Left colon (tissue), 2 donors: ENCODE measurements around the gene TARDBP. TPM values are rescaled to one million over a fixed set of nuclear protein-coding genes. Genes with fewer than 3 reads are reported as not detected.

Experiments
- ATAC-seq: fragments of 200-7000 bp; cut with Tn5 transposase; one replicate; pipeline ENCODE4 v1.9.1; 2020; ENCODE audit warnings: mild to moderate bottlenecking, moderate library complexity
- DNase-seq, 2 donors: peaks; one replicate each; pipeline ENCODE4 v3.0.0-alpha.2; 2020
- intact Hi-C, 2 donors: fragments of 100-400 bp; cut with DNase I in 1 of 2; cut with micrococcal nuclease in 1 of 2; formaldehyde crosslinking; loops; one replicate each; pipeline versions ENCODE4 v1.11.2 to v1.14.0; 2022; cut with DNase I, micrococcal nuclease
- long read RNA-seq: library from polyadenylated mRNA; unstranded; transcript quantifications from one replicate; pipeline ENCODE4 v2.0.0, GENCODE V29; 2021
- total RNA-seq, 2 donors: library from RNA; stranded (reverse); fragmentation: NEBNext Ultra II Directional; extraction: Animal tissue kit (Norgen Biotek cat#: 25700); gene quantifications; one replicate each; pipeline ENCODE4 v1.2.1, GENCODE V29; 2021
- donor health status: DM: no; HTN: no; CAD: no.
- donor health status: DM: yes; HTN: yes; CAD: no.

The TARDBP gene
- 100 to 1,000 TPM; 112 to 121 TPM for total RNA-seq
- long read RNA-seq, full-length matches to known transcripts: 62 of 72 reads
- long read RNA-seq, partial matches to known transcripts: 4 of 72 reads
- long read RNA-seq, other reads (novel, unspliced or antisense): 6 of 72 reads

DNA sequence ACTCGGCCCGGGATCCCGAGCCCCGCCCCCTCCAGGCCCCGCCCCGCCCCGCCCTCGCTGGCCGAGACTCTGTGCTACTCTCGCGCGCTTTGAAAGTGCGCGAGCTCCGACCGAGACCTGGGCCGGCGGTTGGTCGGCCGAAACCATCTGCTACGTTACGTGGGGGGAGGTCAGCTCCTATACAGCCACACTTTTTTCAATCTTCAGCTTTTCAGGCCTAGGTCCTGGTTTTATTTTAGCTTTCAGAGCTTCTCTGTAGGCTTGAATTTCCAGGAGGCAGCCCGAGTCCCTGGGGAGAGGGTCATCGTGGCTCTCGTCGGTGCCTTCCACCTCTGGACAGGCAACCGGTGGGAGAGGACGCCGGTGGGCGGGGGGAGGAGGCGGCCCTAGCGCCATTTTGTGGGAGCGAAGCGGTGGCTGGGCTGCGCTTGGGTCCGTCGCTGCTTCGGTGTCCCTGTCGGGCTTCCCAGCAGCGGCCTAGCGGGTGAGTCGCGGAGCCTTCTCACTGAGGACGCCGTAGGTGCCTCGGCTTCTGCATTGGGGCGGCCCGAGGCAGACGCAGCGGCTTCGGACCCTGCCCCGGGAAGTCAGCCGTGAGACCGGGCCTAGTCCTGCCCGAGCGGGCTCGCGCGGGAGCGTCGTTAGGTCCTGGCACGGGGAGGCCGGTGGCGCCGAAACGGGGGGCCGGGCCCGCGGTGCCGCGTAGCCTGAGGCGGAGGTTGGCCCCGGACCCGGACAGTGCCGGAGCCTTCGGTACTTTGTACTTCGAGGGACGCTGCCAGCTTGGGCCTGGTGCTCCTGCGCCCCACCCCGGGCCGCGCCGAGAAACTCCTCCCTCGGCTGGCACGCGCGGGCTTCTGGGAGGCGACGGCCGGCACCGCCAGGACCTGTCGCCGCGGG, at the start of gene TARDBP:
Gene TARDBP, plus strand, starts transcription at position 395 of the 900 bp plus-strand sequence. CDS start 1,074 bp downstream, outside the sequence.
- DNase-seq: peak; percentile 87 to 93
- intact Hi-C loops: no loop called here
- ATAC-seq: peak; percentile 82

DNA sequence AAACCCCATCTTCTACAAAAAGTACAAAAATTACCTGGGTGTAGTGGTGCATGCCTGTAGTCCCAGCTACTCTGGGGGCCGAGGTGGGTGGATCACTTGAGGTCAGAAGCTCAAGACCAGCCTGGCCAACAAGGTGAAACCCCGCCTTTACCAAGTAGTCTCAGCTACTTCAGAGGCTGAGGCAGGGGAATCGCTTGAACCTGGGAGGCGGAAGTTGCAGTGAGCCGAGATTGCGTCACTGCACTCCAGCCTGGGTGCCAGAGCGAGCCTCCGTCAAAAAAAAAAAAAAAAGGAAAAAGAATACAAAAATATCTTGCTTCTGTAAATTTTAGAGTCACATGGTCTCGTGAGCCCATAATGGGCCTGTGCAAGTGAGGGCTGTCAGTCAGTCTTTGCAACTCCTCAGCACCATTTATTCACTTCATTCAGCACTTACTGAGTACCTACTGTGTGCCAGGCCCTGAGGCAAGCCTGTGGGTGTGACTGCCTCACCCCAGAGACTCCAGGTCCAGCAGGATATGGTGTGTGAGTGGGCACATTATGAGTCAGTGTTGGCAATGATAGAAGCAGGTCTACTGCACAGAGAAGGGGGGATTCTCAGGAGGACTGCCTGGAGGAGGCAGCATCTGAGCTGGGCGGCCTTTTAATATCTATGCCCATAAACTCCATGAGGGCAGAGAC, 46.8 kb upstream of the TARDBP start:
- no peak for DNase-seq
- intact Hi-C loops: no loop called here
- peak; percentile 20 for ATAC-seq

DNA sequence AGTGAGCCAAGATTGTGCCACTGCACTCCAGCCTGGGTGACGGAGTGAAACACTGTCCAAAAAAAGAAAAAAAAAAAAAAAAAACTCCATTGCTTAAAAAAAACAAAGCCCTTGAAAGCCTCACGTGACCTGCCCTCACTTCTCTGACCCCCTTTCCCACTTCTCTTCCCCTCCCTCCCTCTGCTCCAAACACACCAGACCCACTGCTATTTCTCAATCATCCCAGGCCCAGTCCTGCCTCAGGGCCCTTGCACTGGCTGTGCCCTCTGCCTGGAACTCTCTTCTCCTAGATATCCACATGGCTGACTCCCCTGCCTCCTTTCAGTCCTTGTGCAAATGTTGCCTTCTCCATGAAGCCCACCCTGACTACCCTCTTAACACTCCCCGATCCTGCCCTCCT, 45.4 kb upstream of the TARDBP start:
- no peak for DNase-seq
- no peak for ATAC-seq
- intact Hi-C loops: no loop called here

DNA sequence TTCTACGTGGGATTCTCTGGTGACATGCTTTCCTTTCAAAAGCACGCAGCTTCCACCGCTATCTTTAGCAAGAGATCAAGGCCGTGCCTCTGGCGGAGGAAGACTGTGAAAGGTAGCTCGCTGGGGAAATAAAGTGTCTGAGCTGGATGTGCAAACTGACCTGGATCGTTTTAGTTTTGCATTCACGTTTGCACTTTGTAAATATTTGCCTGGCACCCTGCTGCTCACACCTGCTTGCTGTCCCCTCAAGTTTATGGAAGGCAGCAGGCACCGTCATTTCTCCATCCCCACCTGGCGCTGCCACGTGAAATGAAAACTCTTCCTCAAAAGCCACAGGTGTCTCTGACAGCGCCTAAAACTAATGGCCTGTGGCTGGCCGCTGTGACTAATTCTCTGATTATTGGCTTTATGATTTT, 44.0 kb upstream of the TARDBP start:
- DNase-seq: peak; percentile 49 to 54

DNA sequence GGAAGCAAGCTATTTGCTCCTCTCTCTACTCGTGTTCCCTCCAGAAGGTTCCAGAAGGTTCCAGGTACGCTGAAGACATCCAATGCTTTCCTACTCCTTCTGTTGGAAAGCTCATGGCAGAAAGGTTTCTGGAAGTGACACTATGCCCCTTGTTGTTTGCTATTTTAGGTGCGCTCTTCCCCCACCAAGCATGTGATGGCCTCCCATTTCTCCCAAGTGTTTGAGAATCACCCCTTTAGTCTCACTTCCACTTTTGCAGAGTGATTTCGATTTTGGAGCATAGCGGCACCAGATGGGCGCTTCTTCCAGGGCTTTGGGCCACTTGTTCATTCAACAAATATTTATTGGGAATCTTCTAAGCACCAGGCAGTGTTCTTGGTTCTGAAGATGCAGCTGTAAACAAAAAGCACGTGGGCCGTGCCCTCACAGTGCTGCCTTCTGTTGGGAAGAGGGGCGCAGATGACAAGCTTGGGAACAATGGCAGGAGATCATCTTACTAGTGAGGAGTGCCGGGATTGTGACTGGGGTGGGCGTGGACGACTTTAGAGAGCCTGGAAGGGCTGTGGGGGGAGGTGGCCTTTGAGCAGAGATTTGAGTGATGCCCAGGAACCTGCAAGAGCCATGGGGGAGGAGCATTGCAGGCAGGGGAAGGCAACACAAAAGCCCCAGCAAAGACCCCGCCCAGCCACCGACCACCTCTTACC, 43.0 kb upstream of the TARDBP start:
- intact Hi-C loops: no loop called here
- DNase-seq (no peak), ATAC-seq (no peak)

More for the DNA sequence above, 44.0 kb upstream of the TARDBP start:
- peak; percentile 69 for ATAC-seq
- intact Hi-C loops: no loop called here

DNA sequence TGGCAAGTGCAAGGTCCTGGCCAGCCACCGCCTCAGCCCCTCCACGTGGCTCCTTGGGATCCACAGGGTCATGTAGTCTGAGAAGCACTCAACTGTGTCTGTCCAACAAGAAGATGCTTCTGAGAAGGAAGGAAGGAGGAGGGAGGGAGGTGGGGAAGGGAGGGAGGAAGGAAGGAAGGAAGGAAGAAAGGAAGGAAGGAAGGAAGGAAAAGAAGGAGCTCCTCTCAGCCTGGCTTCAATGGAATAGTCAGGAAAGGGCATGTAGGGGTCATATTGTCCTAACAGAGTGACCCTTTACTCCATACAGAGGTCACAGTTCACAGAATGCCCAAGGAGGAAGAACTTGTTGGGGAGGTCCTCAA, 42.5 kb upstream of the TARDBP start:
- intact Hi-C loops: no loop called here
- no peak for DNase-seq

DNA sequence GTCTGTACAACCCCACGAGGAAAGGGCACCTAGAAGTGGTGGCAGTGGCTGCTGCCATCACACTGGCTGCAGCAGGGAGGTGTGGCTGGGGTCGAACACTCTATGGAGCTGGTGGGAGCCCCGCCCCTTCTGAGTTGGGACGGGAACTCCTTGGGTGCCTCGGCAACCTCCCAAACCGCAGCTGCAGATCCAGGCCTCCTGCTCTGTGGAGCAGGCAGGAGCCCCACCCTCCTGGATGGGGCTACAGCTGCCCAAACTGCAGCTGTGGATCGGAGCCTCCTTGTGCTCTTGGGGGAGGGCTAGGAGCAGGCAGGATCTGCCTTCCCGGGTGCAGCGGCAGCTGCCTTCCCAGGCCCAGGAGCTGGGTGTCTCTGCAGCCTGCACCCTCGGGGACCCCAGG, 38.9 kb upstream of the TARDBP start:
- intact Hi-C loops: no loop called here
- ATAC-seq (no peak), DNase-seq (no peak)

More for the DNA sequence above, 42.5 kb upstream of the TARDBP start:
- ATAC-seq: no peak

DNA sequence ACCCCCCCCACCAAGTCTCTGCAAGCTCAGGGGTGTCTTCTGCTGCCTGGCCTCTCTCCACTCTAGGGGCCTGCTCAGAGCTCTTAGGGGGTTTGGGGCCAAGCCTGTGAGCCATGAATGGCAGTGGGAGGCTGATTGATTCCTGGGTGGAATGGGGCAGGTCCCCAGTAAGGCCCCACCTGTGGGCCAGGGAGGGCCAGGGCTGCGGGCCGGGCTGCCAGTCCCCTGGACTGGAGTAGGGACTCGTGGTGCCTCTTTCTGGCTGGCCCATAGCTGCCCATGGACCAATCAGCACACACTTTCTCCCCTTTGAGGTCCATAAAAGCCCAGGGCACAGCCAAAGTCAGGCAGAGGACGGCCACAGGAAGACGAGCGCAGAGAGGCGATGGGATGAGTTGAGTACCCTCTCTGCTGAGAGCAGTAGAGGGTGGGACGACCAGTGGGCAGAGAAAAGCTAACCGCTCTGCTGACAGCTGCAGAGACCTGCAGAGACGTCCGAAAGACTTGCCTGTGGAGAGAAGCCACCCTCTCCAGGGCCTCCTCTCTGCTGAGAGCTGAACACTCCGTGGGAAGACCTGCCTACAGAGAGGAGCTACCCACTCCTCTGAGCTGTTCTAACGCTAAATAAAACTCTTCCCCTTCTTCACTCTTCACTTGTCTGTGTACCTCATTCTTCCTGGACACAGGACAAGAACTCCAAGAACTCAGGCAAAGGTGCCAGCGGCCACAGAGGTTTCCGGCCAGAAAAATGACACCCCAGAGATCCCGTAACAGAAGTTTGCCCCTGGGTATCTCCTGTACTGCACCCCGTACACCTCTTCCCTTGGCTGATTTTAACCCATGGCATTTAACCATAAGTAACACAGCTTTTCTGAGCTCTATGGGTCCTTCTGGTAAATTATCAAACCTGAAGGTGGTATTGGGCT, 38.2 kb upstream of the TARDBP start:
- ATAC-seq (no peak), DNase-seq (no peak)
- intact Hi-C loops: no loop called here

DNA sequence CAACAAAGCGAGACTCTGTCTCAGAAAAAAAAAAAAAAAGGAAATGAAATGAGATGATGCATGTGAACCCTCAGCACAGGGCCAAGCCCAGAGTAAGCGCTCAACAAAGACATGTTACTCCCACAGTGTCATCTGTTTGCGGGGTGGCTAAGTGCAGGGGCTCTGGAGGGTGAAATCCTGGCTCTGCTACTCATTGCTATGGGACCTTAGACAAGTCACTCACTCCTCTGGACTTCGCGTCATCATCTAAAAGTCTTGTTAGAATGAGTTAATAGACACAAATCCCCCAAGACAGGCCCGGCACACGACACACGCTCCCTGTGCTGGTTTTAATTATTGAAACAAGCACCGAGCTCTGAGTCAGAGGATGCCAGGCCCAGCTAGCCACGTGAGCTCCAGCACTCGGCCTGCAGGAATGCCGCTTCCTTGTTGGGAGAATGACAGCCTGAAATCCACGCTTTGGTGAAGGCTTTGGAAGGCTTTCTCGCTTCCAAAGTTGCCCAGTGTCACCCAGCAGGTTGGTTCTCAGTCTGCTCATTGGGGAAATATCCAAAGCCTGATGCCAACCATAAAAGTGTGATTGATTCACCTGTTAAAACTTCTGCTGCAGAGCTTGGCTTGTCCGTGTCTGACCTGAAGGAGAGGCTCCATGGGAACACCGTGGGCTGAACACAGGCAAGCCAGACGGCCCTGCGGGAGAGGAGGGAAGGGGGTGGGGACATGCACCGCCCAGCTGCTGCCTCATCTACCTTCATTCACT, 36.7 kb upstream of the TARDBP start:
- intact Hi-C loops: no loop called here
- DNase-seq (peak; percentile 53 to 74), ATAC-seq (peak; percentile 71)

DNA sequence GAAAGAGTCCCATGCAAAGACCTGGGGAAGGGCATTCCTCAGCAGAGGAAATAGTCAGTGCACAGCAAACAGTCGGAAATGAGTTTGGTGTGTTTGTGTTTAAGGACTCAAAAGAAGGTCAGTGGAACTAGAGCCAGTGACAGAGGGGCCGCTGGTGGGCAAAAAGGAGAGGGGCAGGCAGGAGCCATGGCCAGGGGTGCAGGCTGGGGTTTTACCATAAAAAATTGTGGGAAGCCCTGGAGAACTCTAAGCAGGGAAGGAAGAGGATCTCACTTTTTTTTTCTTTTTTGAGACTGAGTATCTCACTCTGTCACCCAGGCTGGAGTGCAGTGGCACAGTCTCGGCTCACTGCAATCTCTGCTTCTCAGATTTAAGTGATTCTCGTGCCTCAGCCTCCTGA, 33.7 kb upstream of the TARDBP start:
- intact Hi-C loops: no loop called here
- no peak for DNase-seq
- no peak for ATAC-seq

DNA sequence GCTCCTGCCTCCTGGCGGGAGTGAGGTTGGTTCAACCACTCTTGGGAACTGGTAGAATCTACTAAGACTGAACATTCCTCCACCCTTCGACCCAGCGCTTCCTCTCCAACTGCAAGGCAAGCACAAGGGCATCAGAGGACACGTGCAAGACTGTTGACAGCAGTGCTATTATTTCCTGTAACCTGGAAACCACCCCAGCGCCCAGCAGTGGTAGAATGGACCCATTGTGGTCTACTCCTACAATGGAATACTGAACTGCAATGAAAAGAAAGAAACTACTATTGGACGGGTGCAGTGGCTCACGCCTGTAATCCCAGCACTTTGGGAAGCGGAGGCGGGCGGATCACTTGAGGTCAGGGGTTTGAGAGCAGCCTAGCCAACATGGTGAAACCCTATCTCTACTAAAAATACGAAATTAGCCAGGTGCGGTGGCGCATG, 33.0 kb upstream of the TARDBP start:
- DNase-seq (peak; percentile 36 to 67), ATAC-seq (peak; percentile 53)
- intact Hi-C loops: no loop called here

DNA sequence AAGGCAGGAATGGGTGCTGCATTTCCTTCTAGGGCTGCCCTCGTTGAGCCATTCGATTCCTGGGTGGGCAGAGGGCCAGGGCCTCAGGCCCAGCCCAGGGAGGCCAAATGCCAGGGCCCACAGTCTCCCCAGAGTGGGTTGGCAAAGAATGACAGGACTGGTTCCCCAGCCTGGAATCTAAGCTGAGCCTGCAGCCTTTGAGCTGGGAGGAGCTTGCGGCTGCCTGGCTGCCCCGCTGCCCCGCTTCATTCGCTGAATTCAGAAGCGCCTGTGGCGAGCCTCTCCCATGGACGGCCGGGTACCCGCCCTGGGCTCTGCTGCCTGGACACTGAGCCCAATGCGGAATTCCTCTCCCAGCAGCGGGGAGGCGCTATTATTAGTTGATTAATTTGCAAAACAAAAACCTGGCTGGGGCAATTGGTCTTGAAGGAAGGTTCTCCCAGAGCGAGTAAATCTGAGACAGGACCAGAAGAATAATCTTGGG, 32.3 kb upstream of the TARDBP start:
- peak; percentile 92 for ATAC-seq
- intact Hi-C loops: no loop called here

DNA sequence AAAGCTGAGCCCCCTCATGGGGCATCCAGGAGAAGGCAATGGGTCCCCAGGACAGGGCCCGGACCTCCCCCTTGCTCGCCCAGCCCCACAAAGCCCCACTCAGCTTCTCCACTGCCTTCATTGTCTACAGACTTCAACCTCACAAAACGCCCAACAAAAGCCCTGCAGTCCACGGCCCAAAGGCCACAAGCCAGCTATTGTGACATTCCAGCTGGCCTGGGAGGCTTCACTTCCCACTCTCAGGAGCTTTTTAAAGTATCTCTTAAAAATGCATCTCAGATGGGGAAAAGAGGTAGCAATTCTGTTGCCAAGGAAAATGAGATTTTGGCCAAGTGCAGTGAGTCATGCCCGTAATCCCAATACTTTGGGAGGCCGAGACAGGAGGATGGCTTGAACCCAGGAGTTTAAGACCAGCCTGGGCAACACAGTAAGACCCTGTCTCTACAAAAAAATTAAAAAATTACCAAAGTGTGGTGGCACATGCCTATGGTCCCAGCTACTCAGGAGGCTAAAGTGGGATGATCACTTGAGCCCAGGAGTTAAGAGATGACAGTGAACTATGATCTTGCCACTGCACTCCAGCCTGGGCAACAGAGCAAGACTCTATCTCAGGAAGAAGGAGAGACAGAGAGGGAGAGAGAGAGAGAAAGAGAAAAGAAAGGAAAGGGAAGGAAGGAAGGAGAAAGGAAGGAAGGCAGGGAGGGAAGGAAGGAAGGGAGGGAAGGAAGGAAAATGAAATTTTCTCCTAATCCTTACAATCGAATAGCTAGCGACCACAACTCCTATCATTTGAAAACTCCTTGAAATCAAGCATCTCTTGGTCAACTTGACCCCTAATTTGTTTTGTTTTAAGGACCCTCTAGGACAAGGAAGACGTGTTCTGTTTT, 31.4 kb upstream of the TARDBP start:
- DNase-seq (no peak), ATAC-seq (no peak)
- intact Hi-C loops: no loop called here

More for the DNA sequence above, 32.3 kb upstream of the TARDBP start:
- peak; percentile 80 to 87 for DNase-seq

DNA sequence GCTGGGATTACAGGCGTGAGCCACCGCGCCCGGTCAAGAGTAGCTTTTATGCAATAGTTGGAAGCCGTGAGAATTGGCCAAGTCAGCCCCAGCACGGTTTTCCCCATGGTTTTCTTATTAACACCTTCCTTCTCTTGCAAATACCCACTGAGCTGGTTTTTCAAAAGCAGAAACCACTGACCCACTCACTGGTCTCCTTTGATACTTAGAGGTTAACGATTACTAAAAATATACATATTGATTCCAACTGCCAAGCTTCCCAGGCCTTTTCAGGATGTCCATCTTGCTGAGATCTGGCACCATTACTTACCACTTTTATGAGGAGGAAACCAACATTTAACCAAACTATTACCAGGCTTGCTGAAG, 25.9 kb upstream of the TARDBP start:
- no peak for ATAC-seq
- no peak for DNase-seq
- intact Hi-C loops: no loop called here

DNA sequence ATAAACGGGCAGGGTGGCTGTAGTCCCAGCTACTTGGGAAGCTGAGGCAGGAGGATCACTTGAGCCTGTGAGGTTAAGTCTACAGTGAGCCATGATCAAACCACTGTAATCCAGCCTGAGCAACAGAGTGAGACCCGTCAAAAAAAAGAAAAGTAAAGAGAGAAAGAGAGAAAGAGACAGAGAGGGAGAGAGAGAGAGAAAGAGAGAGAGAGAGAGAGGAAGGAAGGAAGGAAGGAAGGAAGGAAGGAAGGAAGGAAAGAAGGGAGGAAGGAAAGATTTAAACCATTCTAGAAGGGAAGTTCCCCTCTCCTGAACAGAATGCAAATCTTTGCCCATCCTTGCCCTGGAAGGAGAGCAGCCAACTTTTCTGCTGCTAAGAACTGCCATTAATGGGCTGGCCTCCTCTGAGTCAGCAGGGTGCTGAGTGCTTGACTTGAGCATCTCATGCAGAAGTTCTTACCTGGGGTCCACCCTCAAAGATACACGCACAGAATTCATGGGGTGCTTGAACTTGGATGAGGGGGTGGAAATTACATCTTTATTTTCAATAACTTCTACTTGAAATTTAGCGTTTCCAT, 24.5 kb upstream of the TARDBP start:
- intact Hi-C loops: no loop called here
- no peak for ATAC-seq
- no peak for DNase-seq

DNA sequence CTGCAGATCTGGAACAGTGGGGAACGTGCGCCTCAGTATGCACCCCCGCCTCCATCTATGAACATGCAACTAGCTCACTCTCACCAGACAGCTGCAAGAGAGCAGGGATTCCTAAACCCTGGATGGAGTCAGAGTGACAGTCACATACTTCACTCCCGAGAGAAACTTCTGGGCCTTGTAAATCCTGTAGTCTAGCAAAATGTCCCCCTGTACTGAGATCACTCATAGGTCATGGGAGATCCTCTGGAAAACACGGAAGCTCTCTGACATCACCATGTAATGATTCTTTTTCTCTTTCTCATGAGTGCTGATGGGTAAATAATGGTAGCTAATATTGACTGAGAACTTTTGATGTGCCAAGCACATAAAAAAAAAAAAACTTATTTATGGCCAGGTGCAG, 23.4 kb upstream of the TARDBP start:
- intact Hi-C loops: no loop called here
- no peak for DNase-seq
- no peak for ATAC-seq
